GM23338 (cell line): Measurements from ENCODE around the gene LMO2. TPM values are rescaled to one million over a fixed set of nuclear protein-coding genes. Genes with fewer than 3 reads are reported as not detected.

ENCODE experiments used
- JUNB ChIP-seq: IDR thresholded peaks from one replicate; pipeline ENCODE4 v1.6.1; 2016; ENCODE audit warnings: antibody characterized with exemption; ENCODE audit not compliant: unreplicated experiment
- NANOG ChIP-seq: IDR thresholded peaks from 2 replicates; pipeline ENCODE4 v1.6.1; 2016; ENCODE audit warnings: antibody characterized with exemption, borderline replicate concordance
- STAT1 ChIP-seq: IDR thresholded peaks from one replicate; pipeline ENCODE4 v1.6.1; 2016; ENCODE audit warnings: antibody characterized with exemption; ENCODE audit not compliant: unreplicated experiment
- ZNF114 ChIP-seq: fragments of 250-450 bp; sonication (Bioruptor Pico); IDR thresholded peaks from 2 replicates; pipeline ENCODE4 v1.5.0; 2020; ENCODE audit warnings: mild to moderate bottlenecking, moderate library complexity
- ZNF331 ChIP-seq: fragments of 250-450 bp; sonication (Bioruptor Pico); IDR thresholded peaks from 2 replicates; pipeline ENCODE4 v1.5.0; 2020; ENCODE audit warnings: low read depth, mild to moderate bottlenecking, moderate library complexity
- polyA plus RNA-seq: library from polyadenylated mRNA; unstranded; fragments of >200 nt; fragmentation: Nextera tagmentation; extraction: Ambion mirVana; gene quantifications from 2 replicates; pipeline ENCODE4 v1.2.1, GENCODE V29; 2016
- total RNA-seq: library from RNA; depleted of rRNA; stranded (reverse); fragments of >200 nt; shearing (Covaris generic); gene quantifications from 2 replicates; pipeline ENCODE4 v1.2.3, GENCODE V29; 2014
- TF ChIP-seq, protein P1 (sequence below): fragments of 250-450 bp; sonication (Bioruptor Pico); IDR thresholded peaks from 2 replicates; pipeline ENCODE4 v1.5.0; 2020; ENCODE audit warnings: mild to moderate bottlenecking, moderate library complexity
- TF ChIP-seq, protein P2 (sequence below): IDR thresholded peaks from one replicate; pipeline ENCODE4 v1.6.1; 2018; ENCODE audit warnings: antibody characterized with exemption; ENCODE audit not compliant: unreplicated experiment

LMO2 gene
- total and polyA plus RNA-seq, 2 experiments from 2014 or later, result 1.4 to 3.1 TPM

DNA sequence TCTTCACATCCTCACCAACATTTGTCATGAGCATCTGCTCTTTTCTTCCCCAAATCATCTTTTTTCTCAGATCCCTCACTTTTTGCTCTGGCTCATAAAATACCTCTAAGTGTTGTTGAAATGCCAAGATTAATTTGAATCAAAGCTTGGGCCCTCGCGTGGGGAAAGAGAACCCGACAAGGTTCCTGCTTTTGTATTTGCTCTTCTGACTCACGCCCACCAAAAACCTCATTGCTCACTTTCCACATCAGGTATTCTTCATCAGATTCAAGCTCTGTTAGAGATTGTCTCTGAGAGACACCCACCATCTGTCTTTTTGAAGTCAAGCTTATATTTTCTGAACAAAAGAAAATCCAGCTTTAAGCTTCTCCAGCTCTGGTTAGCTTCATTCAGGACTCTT is 64.7 kb downstream of the LMO2 start (continued):
- TF ChIP-seq, protein P1, sequence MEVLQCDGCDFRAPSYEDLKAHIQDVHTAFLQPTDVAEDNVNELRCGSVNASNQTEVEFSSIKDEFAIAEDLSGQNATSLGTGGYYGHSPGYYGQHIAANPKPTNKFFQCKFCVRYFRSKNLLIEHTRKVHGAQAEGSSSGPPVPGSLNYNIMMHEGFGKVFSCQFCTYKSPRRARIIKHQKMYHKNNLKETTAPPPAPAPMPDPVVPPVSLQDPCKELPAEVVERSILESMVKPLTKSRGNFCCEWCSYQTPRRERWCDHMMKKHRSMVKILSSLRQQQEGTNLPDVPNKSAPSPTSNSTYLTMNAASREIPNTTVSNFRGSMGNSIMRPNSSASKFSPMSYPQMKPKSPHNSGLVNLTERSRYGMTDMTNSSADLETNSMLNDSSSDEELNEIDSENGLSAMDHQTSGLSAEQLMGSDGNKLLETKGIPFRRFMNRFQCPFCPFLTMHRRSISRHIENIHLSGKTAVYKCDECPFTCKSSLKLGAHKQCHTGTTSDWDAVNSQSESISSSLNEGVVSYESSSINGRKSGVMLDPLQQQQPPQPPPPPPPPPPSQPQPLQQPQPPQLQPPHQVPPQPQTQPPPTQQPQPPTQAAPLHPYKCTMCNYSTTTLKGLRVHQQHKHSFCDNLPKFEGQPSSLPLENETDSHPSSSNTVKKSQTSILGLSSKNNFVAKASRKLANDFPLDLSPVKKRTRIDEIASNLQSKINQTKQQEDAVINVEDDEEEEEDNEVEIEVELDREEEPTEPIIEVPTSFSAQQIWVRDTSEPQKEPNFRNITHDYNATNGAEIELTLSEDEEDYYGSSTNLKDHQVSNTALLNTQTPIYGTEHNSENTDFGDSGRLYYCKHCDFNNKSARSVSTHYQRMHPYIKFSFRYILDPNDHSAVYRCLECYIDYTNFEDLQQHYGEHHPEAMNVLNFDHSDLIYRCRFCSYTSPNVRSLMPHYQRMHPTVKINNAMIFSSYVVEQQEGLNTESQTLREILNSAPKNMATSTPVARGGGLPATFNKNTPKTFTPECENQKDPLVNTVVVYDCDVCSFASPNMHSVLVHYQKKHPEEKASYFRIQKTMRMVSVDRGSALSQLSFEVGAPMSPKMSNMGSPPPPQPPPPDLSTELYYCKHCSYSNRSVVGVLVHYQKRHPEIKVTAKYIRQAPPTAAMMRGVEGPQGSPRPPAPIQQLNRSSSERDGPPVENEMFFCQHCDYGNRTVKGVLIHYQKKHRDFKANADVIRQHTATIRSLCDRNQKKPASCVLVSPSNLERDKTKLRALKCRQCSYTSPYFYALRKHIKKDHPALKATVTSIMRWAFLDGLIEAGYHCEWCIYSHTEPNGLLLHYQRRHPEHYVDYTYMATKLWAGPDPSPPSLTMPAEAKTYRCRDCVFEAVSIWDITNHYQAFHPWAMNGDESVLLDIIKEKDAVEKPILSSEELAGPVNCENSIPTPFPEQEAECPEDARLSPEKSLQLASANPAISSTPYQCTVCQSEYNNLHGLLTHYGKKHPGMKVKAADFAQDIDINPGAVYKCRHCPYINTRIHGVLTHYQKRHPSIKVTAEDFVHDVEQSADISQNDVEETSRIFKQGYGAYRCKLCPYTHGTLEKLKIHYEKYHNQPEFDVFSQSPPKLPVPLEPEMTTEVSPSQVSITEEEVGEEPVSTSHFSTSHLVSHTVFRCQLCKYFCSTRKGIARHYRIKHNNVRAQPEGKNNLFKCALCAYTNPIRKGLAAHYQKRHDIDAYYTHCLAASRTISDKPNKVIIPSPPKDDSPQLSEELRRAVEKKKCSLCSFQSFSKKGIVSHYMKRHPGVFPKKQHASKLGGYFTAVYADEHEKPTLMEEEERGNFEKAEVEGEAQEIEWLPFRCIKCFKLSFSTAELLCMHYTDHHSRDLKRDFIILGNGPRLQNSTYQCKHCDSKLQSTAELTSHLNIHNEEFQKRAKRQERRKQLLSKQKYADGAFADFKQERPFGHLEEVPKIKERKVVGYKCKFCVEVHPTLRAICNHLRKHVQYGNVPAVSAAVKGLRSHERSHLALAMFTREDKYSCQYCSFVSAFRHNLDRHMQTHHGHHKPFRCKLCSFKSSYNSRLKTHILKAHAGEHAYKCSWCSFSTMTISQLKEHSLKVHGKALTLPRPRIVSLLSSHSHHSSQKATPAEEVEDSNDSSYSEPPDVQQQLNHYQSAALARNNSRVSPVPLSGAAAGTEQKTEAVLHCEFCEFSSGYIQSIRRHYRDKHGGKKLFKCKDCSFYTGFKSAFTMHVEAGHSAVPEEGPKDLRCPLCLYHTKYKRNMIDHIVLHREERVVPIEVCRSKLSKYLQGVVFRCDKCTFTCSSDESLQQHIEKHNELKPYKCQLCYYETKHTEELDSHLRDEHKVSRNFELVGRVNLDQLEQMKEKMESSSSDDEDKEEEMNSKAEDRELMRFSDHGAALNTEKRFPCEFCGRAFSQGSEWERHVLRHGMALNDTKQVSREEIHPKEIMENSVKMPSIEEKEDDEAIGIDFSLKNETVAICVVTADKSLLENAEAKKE, result no peak
- no peak for TF ChIP-seq NANOG
- no peak for TF ChIP-seq ZNF114 (CRISPR knock-in tag)
- TF ChIP-seq STAT1, result no peak
- no peak for TF ChIP-seq JUNB
- TF ChIP-seq, protein P2, sequence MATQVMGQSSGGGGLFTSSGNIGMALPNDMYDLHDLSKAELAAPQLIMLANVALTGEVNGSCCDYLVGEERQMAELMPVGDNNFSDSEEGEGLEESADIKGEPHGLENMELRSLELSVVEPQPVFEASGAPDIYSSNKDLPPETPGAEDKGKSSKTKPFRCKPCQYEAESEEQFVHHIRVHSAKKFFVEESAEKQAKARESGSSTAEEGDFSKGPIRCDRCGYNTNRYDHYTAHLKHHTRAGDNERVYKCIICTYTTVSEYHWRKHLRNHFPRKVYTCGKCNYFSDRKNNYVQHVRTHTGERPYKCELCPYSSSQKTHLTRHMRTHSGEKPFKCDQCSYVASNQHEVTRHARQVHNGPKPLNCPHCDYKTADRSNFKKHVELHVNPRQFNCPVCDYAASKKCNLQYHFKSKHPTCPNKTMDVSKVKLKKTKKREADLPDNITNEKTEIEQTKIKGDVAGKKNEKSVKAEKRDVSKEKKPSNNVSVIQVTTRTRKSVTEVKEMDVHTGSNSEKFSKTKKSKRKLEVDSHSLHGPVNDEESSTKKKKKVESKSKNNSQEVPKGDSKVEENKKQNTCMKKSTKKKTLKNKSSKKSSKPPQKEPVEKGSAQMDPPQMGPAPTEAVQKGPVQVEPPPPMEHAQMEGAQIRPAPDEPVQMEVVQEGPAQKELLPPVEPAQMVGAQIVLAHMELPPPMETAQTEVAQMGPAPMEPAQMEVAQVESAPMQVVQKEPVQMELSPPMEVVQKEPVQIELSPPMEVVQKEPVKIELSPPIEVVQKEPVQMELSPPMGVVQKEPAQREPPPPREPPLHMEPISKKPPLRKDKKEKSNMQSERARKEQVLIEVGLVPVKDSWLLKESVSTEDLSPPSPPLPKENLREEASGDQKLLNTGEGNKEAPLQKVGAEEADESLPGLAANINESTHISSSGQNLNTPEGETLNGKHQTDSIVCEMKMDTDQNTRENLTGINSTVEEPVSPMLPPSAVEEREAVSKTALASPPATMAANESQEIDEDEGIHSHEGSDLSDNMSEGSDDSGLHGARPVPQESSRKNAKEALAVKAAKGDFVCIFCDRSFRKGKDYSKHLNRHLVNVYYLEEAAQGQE, result no peak
- TF ChIP-seq ZNF331 (CRISPR knock-in tag), result no peak
